ENCODE data around the gene ARHGAP15.

DNA sequence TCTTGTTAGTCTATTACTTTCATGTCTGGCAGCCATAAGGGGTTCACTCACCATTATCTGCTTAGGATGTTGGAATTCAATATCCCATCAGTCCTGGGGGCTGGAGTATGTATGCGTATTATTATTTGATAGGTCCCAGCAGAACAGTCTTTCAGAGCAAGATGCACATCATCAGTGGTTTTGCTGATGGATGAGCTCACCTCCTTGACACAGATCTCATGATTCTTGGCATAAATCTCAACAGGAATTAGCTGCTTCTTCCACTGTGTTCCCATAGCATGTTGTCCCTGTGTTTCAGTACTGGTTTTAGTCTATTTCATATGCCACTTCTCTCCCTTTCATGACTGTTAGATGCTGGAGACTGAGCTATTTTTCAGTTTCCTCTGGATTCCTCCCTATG lies 442.5 kb downstream of the ARHGAP15 start:
- no peak for TF ChIP-seq POLR2AphosphoS5 (IDR thresholded peaks at IDR 0.05; ENCODE audit: low read depth, low read length)
- no peak for TF ChIP-seq CBX3 (IDR thresholded peaks at IDR 0.05; ENCODE audit: low read depth)
- TF ChIP-seq, protein P1, sequence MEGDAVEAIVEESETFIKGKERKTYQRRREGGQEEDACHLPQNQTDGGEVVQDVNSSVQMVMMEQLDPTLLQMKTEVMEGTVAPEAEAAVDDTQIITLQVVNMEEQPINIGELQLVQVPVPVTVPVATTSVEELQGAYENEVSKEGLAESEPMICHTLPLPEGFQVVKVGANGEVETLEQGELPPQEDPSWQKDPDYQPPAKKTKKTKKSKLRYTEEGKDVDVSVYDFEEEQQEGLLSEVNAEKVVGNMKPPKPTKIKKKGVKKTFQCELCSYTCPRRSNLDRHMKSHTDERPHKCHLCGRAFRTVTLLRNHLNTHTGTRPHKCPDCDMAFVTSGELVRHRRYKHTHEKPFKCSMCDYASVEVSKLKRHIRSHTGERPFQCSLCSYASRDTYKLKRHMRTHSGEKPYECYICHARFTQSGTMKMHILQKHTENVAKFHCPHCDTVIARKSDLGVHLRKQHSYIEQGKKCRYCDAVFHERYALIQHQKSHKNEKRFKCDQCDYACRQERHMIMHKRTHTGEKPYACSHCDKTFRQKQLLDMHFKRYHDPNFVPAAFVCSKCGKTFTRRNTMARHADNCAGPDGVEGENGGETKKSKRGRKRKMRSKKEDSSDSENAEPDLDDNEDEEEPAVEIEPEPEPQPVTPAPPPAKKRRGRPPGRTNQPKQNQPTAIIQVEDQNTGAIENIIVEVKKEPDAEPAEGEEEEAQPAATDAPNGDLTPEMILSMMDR (IDR thresholded peaks at IDR 0.05 in 2 of 3, conservative IDR thresholded peaks at IDR 0.05 in 1 of 3; ENCODE audit: borderline replicate concordance in 1 of 3, insufficient read depth in 1 of 3, low read depth in 2 of 3, low read length in 2 of 3) = no peak
- no peak for TF ChIP-seq SIN3A (IDR thresholded peaks at IDR 0.05; ENCODE audit: low read depth)
- no peak for TF ChIP-seq EZH2 (IDR thresholded peaks at IDR 0.05)
- TF ChIP-seq POLR2A (IDR thresholded peaks at IDR 0.05; ENCODE audit: borderline replicate concordance, extremely low read depth, insufficient read depth, insufficient read length) = no peak
- no peak for TF ChIP-seq YY1 (IDR thresholded peaks at IDR 0.05; ENCODE audit: extremely low read depth, insufficient replicate concordance, low read depth, low read length)
- TF ChIP-seq, protein P2, sequence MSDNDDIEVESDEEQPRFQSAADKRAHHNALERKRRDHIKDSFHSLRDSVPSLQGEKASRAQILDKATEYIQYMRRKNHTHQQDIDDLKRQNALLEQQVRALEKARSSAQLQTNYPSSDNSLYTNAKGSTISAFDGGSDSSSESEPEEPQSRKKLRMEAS (IDR thresholded peaks at IDR 0.05) = no peak
- TF ChIP-seq SP1 (IDR thresholded peaks at IDR 0.05; ENCODE audit: low read depth) = no peak
- TF ChIP-seq, protein P3, sequence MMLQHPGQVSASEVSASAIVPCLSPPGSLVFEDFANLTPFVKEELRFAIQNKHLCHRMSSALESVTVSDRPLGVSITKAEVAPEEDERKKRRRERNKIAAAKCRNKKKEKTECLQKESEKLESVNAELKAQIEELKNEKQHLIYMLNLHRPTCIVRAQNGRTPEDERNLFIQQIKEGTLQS (IDR thresholded peaks at IDR 0.05) = no peak
- no peak for TF ChIP-seq SRF (IDR thresholded peaks at IDR 0.05; ENCODE audit: low read depth)
- TF ChIP-seq, protein P4, sequence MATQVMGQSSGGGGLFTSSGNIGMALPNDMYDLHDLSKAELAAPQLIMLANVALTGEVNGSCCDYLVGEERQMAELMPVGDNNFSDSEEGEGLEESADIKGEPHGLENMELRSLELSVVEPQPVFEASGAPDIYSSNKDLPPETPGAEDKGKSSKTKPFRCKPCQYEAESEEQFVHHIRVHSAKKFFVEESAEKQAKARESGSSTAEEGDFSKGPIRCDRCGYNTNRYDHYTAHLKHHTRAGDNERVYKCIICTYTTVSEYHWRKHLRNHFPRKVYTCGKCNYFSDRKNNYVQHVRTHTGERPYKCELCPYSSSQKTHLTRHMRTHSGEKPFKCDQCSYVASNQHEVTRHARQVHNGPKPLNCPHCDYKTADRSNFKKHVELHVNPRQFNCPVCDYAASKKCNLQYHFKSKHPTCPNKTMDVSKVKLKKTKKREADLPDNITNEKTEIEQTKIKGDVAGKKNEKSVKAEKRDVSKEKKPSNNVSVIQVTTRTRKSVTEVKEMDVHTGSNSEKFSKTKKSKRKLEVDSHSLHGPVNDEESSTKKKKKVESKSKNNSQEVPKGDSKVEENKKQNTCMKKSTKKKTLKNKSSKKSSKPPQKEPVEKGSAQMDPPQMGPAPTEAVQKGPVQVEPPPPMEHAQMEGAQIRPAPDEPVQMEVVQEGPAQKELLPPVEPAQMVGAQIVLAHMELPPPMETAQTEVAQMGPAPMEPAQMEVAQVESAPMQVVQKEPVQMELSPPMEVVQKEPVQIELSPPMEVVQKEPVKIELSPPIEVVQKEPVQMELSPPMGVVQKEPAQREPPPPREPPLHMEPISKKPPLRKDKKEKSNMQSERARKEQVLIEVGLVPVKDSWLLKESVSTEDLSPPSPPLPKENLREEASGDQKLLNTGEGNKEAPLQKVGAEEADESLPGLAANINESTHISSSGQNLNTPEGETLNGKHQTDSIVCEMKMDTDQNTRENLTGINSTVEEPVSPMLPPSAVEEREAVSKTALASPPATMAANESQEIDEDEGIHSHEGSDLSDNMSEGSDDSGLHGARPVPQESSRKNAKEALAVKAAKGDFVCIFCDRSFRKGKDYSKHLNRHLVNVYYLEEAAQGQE (IDR thresholded peaks at IDR 0.05; ENCODE audit: low read depth) = no peak
- TF ChIP-seq EZH2phosphoT487 (IDR thresholded peaks at IDR 0.05; ENCODE audit: borderline replicate concordance) = no peak
